Measurements from ENCODE around the gene DOCK4. TPM values are rescaled to one million over a fixed set of nuclear protein-coding genes. Genes with fewer than 3 reads are reported as not detected.

DOCK4 gene
- polyA plus RNA-seq, 1 donor (not counting 4 experiments of a cell fraction or from before 2014, with no cell fraction given) = 13.9 TPM

DNA sequence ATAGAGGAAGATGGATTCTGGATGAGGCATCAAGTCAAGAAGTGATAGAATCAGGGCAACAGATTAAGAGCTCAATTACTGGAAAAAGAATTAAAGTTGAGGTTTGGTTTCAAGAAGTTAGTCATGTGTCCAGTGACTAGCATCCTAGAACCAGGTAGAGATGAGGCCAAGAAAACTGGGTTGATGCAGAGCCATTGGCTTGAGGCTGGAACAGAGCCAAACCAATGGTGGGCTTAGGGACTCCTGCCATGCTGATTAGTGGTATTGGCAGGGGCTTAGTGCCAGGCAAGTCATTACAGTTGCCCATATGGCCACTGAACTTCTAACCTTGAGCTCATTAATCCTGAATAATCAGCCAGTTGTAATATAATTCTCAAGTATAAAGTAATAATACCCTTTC, 18.8 kb upstream of the DOCK4 start:
- TF ChIP-seq EZH2 (IDR thresholded peaks at IDR 0.05; ENCODE audit: low read length) = no peak
- TF ChIP-seq, protein P1, sequence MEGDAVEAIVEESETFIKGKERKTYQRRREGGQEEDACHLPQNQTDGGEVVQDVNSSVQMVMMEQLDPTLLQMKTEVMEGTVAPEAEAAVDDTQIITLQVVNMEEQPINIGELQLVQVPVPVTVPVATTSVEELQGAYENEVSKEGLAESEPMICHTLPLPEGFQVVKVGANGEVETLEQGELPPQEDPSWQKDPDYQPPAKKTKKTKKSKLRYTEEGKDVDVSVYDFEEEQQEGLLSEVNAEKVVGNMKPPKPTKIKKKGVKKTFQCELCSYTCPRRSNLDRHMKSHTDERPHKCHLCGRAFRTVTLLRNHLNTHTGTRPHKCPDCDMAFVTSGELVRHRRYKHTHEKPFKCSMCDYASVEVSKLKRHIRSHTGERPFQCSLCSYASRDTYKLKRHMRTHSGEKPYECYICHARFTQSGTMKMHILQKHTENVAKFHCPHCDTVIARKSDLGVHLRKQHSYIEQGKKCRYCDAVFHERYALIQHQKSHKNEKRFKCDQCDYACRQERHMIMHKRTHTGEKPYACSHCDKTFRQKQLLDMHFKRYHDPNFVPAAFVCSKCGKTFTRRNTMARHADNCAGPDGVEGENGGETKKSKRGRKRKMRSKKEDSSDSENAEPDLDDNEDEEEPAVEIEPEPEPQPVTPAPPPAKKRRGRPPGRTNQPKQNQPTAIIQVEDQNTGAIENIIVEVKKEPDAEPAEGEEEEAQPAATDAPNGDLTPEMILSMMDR (optimal IDR thresholded peaks at IDR 0.05 in 1 of 3, IDR thresholded peaks at IDR 0.05 in 1 of 3, conservative IDR thresholded peaks at IDR 0.05 in 1 of 3; ENCODE audit: extremely low read depth in 1 of 3, insufficient read depth in 2 of 3, low read length in 3 of 3) = no peak
- Histone ChIP-seq H3K9me3 (ENCODE audit: control insufficient read depth, low read depth, low read length) (no peaks in the 10 kb centered on the region), H3K27ac (ENCODE audit: control insufficient read depth, insufficient read depth, low read length) (no peak overlapping the region), H3K27me3 (ENCODE audit: control insufficient read depth, extremely low read depth, insufficient read depth, low read length) (no peaks in the 10 kb centered on the region), H2AFZ (ENCODE audit: control insufficient read depth, low read length) (no peak overlapping the region), H3K4me1 (ENCODE audit: control insufficient read depth, extremely low read depth, insufficient read depth, low read length) (peaks cover 14% of the 10 kb centered on the region), H3K9ac (ENCODE audit: control insufficient read depth, extremely low read depth, insufficient read depth, low read length) (no peak overlapping the region), H3K9me1 (ENCODE audit: control insufficient read depth, extremely low read depth, insufficient read depth, low read length) (no peaks in the 10 kb centered on the region), H3K4me3 (ENCODE audit: control insufficient read depth in 2 of 3, extremely low read depth in 1 of 3, insufficient read depth in 2 of 3, low read depth in 1 of 3, low read length in 3 of 3) (no peak overlapping the region), H3K4me2 (ENCODE audit: control insufficient read depth, extremely low read depth, insufficient read depth, low read depth, low read length) (no peak overlapping the region), H3K36me3 (ENCODE audit: control insufficient read depth in 2 of 2, extremely low read depth in 1 of 2, insufficient read depth in 2 of 2, low read length in 2 of 2) (no peaks in the 10 kb centered on the region), H3K79me2 (ENCODE audit: control insufficient read depth, insufficient read depth, low read length) (peaks cover 37% of the 10 kb centered on the region), H4K20me1 (ENCODE audit: control insufficient read depth, extremely low read depth, insufficient read depth, low read length) (peaks cover 3% of the 10 kb centered on the region)
- DNase-seq (ENCODE audit: low read depth, low spot score) (no peak), FAIRE-seq (no peak)
- dilution Hi-C loops (cut with MboI; ENCODE audit: extremely low pct_ligation_motif_present, low sequenced_read_pairs) = no loop called here

DNA sequence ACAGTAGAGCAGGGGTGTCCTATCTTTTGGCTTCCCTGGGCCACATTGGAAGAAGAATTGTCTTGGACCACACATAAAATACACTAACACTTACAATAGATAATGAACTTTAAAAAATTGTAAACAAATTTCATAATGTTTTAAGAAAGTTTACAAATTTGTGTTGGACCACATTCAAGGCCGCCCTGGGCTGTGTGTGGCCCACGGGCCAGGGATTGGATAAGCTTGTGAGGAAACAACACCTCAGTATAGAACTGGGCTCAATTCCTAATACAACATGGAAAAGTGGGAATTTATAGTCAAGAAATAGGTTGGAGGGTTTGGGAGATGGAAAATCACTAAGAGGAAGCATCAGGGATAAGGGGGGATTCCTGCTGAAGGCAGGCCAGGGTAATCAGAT, 18.0 kb upstream of the DOCK4 start:
- H3K9me1 ChIP-seq (ENCODE audit: control insufficient read depth, extremely low read depth, insufficient read depth, low read length) = no peaks in the 10 kb centered on the region
- no peak overlapping the region for H3K4me3 ChIP-seq (ENCODE audit: control insufficient read depth in 2 of 3, extremely low read depth in 1 of 3, insufficient read depth in 2 of 3, low read depth in 1 of 3, low read length in 3 of 3)
- DNase-seq (ENCODE audit: low read depth, low spot score) (no peak), FAIRE-seq (no peak)
- H3K4me1 ChIP-seq (ENCODE audit: control insufficient read depth, extremely low read depth, insufficient read depth, low read length) = peaks cover 14% of the 10 kb centered on the region
- peaks cover 36% of the 10 kb centered on the region for H3K79me2 ChIP-seq (ENCODE audit: control insufficient read depth, insufficient read depth, low read length)
- no peaks in the 10 kb centered on the region for H3K27me3 ChIP-seq (ENCODE audit: control insufficient read depth, extremely low read depth, insufficient read depth, low read length)
- dilution Hi-C loops (cut with MboI; ENCODE audit: extremely low pct_ligation_motif_present, low sequenced_read_pairs) = no loop called here
- no peak overlapping the region for H3K27ac ChIP-seq (ENCODE audit: control insufficient read depth, insufficient read depth, low read length)
- no peaks in the 10 kb centered on the region for H3K9me3 ChIP-seq (ENCODE audit: control insufficient read depth, low read depth, low read length)
- H3K4me2 ChIP-seq (ENCODE audit: control insufficient read depth, extremely low read depth, insufficient read depth, low read depth, low read length) = no peak overlapping the region
- H4K20me1 ChIP-seq (ENCODE audit: control insufficient read depth, extremely low read depth, insufficient read depth, low read length) = peaks cover 3% of the 10 kb centered on the region
- no peak overlapping the region for H2AFZ ChIP-seq (ENCODE audit: control insufficient read depth, low read length)
- no peaks in the 10 kb centered on the region for H3K36me3 ChIP-seq (ENCODE audit: control insufficient read depth in 2 of 2, extremely low read depth in 1 of 2, insufficient read depth in 2 of 2, low read length in 2 of 2)
- no peak for TF ChIP-seq EZH2 (IDR thresholded peaks at IDR 0.05; ENCODE audit: low read length)
- TF ChIP-seq, protein P1 (optimal IDR thresholded peaks at IDR 0.05 in 1 of 3, IDR thresholded peaks at IDR 0.05 in 1 of 3, conservative IDR thresholded peaks at IDR 0.05 in 1 of 3; ENCODE audit: extremely low read depth in 1 of 3, insufficient read depth in 2 of 3, low read length in 3 of 3) = no peak
- H3K9ac ChIP-seq (ENCODE audit: control insufficient read depth, extremely low read depth, insufficient read depth, low read length) = no peak overlapping the region
